Stimulated activated CD8-positive, alpha-beta memory T cell treated with anti-CD3 and anti-CD28 coated beads, Interleukin-7, amount 100 ng/mL, for 48 hours (primary cell): ENCODE results near the gene PCSK6.

Experiments
- DNase-seq, 2 donors: peaks; one replicate each; pipeline ENCODE4 v3.0.0-alpha.2; 2020; ENCODE audit warnings: low read depth in 1 of 2; ENCODE audit errors: extremely low read depth in 1 of 2

Gene PCSK6

DNA sequence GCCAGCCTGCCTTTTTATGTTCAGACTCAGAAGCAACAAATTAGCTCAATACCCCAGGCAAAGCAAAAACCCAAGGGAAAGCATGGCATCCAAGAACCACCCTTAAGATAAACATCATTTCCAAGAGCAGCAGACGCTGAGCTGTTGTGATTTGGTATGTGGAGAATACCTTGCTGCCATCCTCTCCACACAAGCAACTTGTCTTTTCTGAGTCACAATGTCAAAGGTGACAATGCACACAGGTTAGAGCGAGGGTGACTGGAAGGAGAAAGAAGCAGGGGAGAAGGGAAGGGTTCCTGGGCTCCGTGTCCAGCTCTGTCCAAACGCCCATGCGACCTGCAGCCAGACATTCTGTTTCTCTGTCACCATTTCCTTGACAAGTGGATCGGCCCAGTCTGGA, 6.0 kb downstream of the PCSK6 start:
- no peak for DNase-seq

DNA sequence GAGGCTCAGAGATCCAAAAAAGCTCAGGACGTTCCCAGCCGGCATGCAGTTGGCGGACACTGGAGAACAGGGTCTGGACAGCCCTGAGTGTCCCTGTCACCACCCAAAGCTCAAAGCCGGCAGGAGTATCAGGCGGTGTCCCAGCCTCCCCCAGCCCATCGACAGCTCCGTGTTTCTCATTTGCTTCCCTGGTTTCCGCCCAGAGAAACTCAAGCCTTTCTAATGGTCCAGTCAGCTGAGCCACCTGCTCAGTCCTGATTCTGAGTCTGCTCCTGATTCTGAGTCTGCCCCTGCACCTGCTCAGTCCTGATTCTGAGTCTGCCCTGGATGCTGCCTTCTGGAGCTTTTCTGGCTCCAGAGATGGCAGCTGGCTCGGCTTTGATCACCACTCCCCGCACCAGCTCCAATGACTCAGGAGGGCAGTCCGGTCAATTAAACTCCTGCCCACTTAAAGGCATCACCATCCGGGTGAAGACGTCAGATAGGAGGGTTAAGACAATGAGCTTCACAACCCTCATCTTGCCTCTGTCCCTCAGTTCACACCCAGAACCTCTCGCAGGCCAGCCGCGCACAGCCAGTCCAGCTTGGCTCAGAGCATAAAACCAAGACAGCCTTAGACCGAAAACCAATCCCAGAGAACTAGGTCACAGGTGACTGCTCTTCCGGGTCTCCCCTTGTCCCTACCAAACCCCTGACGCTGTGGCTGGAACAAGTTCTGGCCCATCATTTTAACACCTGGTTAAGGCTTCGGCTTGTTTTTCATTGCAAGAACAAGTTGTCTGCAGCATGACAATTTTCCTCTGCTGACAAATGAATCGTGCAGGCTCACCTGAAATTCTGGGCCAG, 6.8 kb downstream of the PCSK6 start:
- no peak for DNase-seq

DNA sequence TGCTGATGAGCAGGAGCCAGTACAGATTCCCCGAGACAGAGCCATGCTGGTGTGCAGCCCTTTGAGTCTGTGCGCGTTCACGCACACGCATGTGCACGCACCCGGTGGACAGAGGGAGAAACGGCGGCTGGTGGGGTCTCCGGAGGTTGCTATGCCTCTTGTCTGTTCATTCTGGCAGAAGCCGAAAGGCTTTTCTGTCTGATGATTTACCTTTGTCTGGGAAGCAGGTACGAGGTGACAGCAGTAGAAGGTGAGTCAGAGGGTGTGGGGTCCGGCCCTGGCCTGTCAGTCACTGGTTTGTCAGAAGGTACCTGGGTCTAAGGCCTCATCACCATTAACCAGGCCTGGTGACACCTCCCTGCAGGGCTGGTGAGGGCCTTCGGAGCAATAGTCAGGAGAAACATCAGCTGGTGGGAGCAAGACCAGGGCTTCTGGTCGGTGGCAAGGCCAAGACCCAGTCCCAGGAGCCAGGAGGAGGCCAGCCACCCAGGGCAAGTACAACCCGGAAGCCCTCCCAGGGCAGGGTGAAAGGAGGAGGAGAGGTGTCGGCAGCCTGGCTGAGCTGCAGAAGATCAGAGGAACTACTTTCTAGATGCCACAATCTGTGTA, 7.5 kb downstream of the PCSK6 start:
- no peak for DNase-seq

DNA sequence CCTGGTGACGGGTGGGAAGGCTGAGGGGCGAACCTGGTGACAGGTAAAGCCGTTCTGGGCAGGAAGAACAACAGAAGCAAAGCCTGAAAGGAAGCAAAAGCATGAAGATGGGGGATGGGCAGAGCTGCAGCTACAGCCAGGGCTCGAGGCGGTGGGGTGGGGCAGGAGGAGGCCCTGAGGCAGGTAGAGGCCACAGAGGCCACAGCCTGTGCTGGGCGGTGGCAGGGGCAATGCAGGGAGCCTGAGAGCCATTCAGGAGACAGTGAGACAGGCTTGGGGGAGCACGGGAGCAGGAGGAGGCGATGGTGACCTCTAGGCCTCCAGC, 8.2 kb downstream of the PCSK6 start:
- no peak for DNase-seq

DNA sequence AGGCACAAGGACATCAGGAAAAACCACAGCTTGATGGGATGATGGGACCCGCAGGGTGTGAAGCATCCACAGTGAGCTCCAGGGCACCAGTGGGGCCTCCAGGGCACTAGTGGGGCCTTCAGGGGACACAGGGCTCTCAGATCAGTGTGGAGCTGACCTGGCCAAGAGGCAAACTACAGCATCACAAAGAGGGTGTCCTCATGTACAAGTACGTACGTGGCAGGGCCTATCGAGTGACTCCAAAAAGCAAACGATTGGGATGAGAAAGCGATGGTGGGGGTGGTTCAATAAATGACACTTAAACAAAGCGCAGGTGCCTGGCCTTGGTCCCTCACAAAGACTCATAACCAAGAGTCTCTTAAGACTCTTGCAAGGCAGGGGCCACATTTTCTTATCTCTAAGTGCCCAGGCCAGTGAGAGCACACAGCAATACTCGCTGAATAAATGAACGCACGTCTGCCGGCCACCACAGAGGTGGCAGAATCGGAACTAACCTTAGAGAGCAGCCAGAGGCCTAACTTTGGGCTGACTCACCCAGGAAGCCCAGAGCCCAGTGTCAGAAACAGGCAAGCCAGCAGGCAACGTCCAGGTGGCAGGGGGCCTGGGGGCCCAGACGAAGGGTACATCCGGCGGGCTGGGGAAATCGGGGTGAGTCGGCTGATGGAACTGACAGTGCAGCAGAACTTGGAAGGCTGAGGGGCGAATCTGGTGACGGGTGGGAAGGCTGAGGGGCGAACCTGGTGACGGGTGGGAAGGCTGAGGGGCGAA, 8.7 kb downstream of the PCSK6 start:
- no peak for DNase-seq

DNA sequence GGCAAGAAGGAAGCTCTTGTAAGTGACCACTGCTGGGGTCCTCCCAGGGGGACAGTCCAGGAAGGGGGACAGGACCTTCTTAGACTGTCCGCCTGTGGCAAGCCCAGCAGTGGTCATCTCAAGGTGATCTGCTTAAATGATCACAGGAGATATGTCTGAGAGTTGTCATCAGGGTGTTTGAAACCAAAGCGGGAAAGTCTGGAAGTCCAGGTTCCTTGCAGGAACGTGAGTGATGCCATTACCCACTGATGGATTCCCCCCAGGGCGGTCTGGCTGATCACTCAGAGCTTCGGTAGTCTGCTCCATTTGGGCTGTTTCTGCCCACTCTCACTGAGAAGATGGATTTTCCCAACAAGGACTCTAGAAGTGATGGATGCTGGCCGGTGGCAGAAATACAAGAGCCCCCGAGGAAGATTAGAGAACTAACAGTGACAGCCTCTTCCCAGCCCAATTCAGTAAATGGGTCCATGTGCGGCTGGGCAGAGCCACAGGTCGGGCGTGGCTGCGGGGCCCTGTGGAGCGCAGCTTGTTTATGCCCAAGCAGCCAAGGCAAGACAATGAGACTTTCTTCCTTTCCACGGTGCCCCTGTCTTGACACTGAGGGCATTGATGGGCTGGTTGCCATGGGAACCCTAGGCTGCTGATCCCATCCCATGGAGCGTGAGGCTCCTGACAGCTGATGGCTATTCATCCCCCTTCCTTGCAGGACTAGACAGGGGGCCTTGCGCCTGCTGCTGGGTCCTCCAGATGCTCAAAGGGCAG, 9.5 kb downstream of the PCSK6 start:
- DNase-seq, result no peak

DNA sequence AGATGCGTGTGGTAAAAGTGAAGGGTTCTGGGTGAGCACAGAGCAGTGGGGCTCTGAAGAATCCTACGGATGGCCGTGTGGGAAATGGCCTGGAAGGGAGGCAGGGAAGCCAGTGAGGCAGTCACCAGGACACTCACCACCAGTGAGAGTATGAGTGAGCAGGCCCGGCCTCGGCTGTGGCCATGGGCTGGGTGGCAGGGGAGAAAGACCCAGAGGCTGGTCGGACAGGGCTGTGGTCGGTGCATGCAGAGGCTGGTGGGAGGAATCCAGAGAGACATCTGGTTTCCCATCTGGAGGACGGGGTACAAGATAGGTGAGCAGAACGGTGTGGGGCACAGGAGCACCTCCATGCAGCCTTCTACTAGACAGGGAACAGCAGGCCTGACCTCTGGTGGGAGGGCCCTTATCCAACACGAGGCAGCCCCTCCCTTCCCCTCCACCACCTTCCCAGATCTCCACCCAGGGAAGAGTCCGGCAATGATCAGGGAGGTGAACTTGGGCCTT, 10.1 kb downstream of the PCSK6 start:
- DNase-seq, result no peak

DNA sequence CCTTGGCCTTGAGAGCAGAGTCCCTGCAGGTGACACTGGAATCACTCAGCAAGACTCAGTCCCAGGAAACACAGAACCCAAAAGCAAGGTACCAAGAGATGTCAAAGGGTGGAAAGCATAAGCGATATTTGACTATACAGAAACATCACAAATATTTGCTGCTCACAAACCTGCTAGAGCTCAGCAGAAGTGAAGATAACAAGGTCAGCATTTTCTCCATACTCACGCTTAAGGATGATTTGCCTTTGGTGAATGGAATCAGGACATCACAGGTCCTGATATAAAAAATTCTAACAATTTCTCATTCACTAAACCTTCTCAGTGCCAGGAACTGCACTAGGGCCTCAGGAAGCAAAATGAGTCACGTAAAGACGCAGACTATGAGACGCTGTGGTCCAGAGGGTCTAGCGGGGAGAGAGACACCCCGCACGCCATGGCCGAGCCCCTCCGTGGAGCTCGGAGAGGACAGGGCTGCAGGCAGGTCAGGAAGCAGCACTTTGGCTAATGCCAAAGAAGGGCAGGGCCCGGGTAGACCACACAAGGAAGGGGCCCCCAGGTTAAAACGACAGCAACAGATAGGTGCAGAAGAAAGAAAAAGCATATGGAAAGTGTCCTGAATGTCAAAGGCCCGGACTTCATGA, 10.7 kb downstream of the PCSK6 start:
- DNase-seq, result no peak

DNA sequence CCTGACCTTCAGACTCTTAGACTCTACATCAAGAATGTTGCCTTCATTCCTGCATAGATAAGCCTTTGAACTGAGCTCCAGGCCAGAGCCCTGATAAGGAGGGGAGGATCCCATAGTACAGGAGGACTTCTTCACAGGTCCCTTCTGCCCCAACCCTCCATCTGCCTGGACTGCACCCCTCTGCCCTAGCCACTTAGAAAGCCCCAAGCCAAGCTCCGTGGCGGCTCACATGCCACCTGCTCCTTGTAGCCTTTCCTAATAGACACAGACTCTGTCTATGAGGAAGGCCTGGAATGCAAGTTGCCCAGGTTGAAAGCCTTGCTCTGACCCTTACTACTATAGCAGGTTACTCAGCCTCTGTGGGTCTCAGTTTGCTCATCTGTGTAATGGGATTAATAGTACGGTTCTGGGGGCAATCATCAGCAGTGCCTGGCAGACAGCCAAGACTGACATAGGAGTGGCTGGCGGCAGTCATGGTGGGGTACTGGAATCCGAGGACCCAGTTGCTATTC, 11.6 kb downstream of the PCSK6 start:
- no peak for DNase-seq

DNA sequence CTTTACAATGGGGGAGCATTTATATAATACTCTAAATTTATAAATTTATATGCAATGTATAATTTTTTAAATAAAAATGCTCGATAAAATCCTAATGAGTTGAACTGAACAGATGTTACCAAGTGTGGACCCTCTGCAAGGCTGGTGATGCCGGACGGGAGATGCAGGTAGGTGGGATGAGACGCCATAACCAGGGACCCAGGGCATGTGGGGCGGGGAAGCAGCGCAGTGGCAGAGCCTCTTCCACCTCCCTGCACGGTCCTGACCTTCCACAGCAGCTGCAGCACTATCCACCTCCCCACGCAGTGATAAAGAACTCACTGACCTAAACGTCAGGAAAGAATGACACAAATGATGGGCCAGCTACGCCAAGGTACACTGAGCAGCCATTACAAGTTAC, 12.8 kb downstream of the PCSK6 start:
- no peak for DNase-seq

DNA sequence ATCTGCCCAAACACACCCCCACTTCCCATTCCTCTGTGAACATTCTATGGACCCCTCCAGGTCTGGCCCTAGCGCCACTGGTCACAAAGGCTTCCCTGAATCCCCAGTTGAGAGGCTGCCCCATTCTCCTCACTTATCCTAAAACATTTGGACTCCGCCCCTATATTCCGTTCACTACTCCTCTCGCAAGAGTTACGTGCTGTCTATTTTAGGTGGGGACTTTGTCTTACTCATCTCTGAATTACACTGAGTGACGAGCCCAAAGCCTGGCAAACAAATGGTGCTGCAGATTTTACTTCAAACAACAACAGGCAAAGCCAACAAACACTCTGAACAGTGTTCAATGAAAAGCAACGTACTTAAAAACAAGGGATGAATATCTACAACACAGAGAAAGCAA, 14.5 kb downstream of the PCSK6 start:
- DNase-seq, result no peak

DNA sequence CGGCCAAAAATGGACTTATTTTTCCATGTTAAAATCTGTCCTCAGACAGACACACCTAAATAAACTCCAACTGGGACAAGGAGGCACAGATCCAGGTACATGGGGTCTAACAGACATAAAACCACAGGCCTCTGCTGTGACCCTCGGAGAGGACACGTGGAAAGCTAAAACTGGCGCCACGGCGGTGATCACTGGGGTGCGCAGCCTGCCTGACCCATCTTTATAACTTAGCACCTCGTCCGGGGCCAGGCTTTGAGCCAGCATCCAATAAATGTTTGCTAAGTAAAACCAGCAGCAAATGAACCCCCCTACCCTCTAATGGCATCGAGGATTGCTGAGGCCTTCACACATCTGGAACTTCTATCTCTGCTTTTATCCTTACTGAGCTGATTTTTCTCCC, 15.3 kb downstream of the PCSK6 start:
- DNase-seq, result no peak

DNA sequence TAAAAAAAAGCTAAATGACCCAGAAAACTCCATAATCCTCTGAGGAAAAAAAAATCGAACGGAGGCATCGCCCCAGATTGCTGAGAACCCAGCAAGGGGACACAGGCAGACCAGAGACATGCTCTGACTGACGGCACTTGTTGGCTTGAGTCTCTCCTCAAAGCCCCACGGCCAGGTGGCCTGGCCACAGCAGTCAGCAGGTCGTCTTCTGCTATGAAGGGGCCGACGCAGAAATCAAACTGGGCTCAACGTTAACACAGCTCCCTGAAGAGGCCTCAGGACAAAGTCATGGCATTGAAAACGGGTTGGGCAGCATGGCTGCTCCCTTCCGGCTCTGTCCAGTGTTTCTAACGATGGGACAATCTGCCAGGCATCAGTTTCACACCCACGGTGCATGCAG, 17.5 kb downstream of the PCSK6 start:
- DNase-seq, result no peak

DNA sequence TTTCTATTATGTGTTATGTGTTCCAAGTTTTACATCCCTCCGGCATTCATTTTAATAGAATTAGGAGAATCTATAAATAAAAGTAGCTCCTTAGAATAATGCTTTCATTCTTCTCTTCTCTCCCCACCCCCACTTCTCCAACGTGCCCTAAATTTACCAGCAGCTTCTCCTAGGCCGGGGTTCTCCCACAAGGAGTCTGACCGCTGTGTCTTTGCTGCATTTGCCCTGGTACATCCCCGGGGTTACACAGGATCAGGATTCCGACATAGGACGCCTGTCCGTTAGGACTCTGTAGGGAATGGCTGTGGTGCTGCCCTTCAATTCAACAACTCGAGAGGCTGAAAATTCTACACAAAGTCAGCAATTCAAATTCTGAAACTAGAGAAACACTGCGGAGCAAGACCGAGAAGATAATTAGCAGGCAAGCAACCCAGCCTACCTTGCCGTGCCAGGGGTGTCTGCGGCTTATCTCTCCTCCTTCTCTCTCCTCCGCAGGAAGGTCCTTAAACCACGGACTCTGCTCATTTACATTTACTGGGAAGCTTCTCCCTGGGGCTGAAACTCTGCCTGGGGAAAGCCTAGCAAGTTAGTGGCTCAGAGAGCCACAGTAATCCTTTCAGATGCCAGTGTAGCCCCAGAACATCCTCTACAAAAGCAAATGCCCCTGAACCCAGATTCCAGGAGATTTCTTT, 18.8 kb downstream of the PCSK6 start:
- DNase-seq, result no peak

DNA sequence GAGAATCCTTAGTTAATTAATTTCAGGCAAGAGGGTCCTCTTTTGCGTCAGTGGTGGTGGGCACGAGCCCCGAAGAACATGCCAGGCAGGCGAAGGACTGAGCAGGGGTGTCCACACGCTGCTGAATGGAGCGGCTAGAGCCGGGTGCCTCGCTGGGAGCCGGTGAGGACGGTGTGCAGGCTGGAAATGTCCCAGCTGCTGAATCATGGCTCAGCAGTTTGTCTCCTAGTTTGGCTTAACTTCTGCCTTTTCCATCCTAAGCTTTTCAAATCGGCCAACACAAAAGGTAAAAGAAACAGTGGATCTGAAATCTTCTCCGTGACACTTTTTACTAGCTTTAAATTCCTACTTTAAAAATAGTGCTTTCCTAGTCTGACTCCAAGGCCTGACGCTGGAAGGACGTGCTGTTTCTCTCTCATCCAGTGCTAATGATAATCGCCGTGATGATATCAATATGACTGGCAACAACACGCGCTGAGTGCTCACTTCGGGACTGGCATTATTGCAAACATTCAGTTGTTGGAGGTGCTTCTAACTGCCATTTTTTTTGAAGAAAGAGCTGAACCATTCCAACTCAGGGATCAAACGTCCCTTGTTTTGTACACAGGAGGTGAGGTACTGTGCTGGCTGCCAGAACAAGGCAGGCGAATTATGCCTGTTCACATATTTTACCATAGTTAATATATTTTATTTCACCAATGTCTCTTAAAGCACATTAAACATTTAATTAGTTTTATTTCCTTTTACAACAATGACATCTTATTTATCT, 19.8 kb downstream of the PCSK6 start:
- no peak for DNase-seq

DNA sequence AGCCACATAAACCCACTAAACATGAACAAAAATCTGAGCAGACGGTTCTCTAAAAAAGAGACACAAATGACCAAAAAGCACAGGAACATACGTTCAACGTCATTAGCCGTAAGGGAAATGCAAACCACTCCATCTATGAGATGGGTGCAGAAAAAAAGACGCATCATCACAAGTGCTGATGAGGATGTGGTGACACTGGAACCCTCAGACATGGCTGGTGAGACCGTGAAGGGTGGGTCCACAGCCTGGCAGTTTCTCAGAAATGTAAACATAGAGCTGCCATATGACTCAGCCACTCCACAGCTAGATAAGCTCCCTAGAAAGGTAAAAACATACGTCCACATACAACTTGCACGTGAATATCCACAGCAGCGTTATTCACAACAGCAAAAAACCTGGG, 23.3 kb downstream of the PCSK6 start:
- no peak for DNase-seq

DNA sequence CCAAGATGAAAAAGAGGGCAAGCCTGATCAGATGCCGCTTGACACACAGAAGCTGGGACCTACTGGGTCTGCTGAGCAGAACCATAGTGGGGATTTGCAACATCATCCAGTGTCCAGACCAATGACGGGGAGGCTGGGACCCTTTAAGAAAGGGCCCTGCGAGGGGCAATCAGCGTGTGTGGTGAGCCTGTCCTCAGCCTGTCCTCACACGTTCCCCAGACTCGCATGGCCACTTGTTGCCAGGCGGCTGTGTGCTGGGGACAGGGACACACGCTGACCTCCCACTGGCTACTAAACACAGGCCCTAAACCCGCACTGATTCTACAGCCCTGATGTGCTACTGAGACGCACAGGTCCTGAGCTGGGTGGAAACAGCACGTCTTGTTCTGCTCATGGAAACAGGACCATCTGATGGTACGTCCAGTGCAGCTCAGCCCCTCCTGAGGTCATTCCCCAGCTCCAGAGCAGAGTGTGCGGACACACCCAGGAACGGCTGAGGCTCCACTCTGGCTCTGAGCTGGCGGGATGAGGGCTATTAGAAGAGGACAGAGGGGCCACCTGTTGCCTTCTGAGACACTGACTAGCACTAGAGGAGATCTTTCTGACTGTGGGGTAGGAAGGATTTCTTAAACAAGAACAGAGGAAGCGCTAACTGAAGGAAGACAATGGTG, 24.4 kb downstream of the PCSK6 start:
- no peak for DNase-seq

DNA sequence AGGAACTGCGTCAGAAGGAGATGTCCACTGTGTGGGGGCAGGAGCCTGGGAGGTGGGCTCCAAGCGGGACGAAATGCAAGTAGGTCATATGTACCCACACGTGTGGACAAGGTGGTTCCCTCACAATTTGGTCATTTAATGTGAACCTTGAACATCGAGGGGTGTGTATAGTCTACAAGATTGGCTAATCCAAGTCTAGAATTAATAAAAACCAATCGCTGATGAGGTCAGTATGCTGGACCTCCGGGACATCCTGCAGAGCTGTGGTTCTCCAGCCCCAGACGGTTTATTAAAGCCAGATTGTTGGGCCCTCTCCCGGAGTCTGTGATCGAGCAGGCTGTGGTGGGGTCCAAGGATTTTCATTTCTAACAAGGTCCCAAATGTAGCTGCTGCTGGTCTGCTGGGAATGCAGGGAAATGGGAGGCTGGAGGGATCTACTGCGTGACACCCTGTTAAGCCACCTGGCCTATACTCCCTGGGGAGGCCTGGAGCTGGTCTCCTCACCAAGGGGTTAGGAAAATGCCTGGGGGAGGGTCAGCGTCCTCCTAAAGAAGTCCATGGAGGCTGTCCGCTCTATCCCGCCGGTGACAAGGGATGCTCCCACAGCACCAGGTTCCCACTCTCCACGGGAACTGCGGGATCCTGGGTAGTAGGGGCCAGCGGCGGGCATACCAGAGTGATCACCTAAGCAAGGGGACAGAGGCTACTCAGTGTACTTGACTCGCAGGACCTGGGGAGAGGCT, 25.1 kb downstream of the PCSK6 start:
- no peak for DNase-seq
